ENCODE results near the gene MLF2. TPM values are rescaled to one million over a fixed set of nuclear protein-coding genes. Genes with fewer than 3 reads are reported as not detected.
A peak's percentile ranks its signal among the peaks of the same experiment; 100 is the strongest.

The MLF2 gene
- total and polyA plus RNA-seq, 10 of the 15 experiments (the other 5 are each of a cell fraction or from before 2014, with no cell fraction given): 13.5 to 222 (median 130) TPM

DNA sequence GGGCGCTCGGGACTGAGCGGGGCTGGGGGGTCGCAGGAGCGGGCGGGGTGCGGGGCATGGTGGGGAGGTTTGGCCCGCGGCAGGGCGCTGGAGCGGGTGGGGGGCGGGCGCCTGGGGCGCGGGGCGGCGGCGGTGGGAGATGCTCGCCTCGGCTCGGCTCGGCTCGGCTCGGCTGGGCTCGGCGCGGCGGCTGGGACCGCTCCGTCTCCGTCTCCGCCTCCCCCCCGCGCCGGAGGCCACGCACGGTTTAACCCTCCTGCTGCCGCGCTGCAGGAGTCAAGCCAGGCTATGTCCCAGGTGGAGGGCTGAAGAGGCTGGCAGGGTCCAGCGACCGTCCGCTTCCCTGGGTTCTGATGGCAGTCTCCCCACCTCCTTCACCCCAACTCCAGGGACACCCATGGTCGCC is 52.3 kb downstream of the MLF2 start, which contains the start of gene PIANP:
Gene PIANP (minus strand): TSS at position 170 of the 406 bp plus-strand sequence. CDS start 2,754 bp downstream, outside the sequence.
- SMC1A ChIA-PET (ENCODE audit: uncharacterized antibody, unreplicated experiment): no interaction called here
- no peak within 1 kb of the TSS for H3K27ac ChIP-seq (ENCODE audit: control insufficient read depth, insufficient read depth)
- no peaks in the 10 kb centered on the region for H3K36me3 ChIP-seq (ENCODE audit: control insufficient read depth in 2 of 2, insufficient read depth in 2 of 2, low read length in 1 of 2)
- peak in 1 of 2 experiments; percentile 6; a peak in 1 of 4 replicates for TF ChIP-seq BHLHE40 (IDR thresholded peaks at IDR 0.05; ENCODE audit: borderline replicate concordance in 1 of 2, low read depth in 2 of 2, low read length in 1 of 2)
- TF ChIP-seq STAT3 (IDR thresholded peaks at IDR 0.05; ENCODE audit: low read depth, low read length): no peak
- TF ChIP-seq NRF1 (conservative IDR thresholded peaks at IDR 0.05; ENCODE audit: low read depth, low read length): no peak
- DNase-seq (ENCODE audit: low read depth, low spot score) (no peak), ATAC-seq (no peak), FAIRE-seq (no peak)
- no peaks in the 10 kb centered on the region for H3K79me2 ChIP-seq (ENCODE audit: control insufficient read depth, insufficient read depth, low read length)
- H3K4me3 ChIP-seq: no peak within 1 kb of the TSS
- intact Hi-C loops (cut with micrococcal nuclease; ENCODE audit: unreplicated experiment) (no loop called here), in situ Hi-C loops (cut with MboI) (no loop called here)
- H3K4me1 ChIP-seq (ENCODE audit: control insufficient read depth, insufficient read depth, low read length): peaks cover 12% of the 10 kb centered on the region
- no peak within 1 kb of the TSS for H3K9ac ChIP-seq (ENCODE audit: control insufficient read depth, insufficient read depth, low read length)
- CTCF ChIA-PET: interaction anchor here (0.6 kb wide), 1 partner anchor 110 kb away, joined by 3 read pairs; no protein-coding TSS in a partner anchor
- H3K27me3 ChIP-seq (replicated peaks in 1 of 2; ENCODE audit: control insufficient read depth in 2 of 2, insufficient read depth in 2 of 2, low read length in 1 of 2): peaks cover 15 to 21% of the 10 kb centered on the region in 2 experiments
- no TSS peak for BruUV-seq (replicated peaks)
- no peaks in the 10 kb centered on the region for H3K9me3 ChIP-seq (replicated peaks; ENCODE audit: control insufficient read depth, insufficient read depth, low read length)
- RAD21 ChIA-PET (ENCODE audit: unreplicated experiment): no interaction called here
- POLR2A ChIA-PET: no interaction called here
- peak within 1 kb of the TSS; percentile 7; the same call in 1 of the 2 replicates for H2AFZ ChIP-seq (ENCODE audit: control insufficient read depth, low read depth, low read length)
- peak within 1 kb of the TSS; percentile 64 for H3K4me2 ChIP-seq (ENCODE audit: control insufficient read depth, insufficient read depth)
- H4K20me1 ChIP-seq (ENCODE audit: control insufficient read depth, insufficient read depth): no peaks in the 10 kb centered on the region
- 26% methylated on average over 10 of the region's 43 CpGs for WGBS (ENCODE audit: insufficient coverage, insufficient replicate concordance, low lambda C conversion rate, missing lambda C conversion rate)

GRCh38 chr12:6699989-6700645 is 52.8 kb downstream of the MLF2 start:
- H3K4me1 ChIP-seq (ENCODE audit: control insufficient read depth, insufficient read depth, low read length): peaks cover 12% of the 10 kb centered on the region
- peak; percentile 62 for TF ChIP-seq SUZ12 (IDR thresholded peaks at IDR 0.05; ENCODE audit: unreplicated experiment)
- TF ChIP-seq TCF12 (IDR thresholded peaks at IDR 0.05; ENCODE audit: low read depth, low read length): no peak
- intact Hi-C loops (cut with micrococcal nuclease; ENCODE audit: unreplicated experiment) (no loop called here), in situ Hi-C loops (cut with MboI) (no loop called here)
- RAD21 ChIA-PET (ENCODE audit: unreplicated experiment): no interaction called here
- no peak for FAIRE-seq
- H4K20me1 ChIP-seq (ENCODE audit: control insufficient read depth, insufficient read depth): no peaks in the 10 kb centered on the region
- CTCF ChIA-PET: interaction anchor here (0.5 to 1.2 kb wide), 2 partner anchors 130 to 134 kb away, joined by 3 read pairs; no protein-coding TSS in a partner anchor
- peaks cover 15 to 21% of the 10 kb centered on the region in 2 experiments for H3K27me3 ChIP-seq (replicated peaks in 1 of 2; ENCODE audit: control insufficient read depth in 2 of 2, insufficient read depth in 2 of 2, low read length in 1 of 2)
- no peaks in the 10 kb centered on the region for H3K36me3 ChIP-seq (ENCODE audit: control insufficient read depth in 2 of 2, insufficient read depth in 2 of 2, low read length in 1 of 2)
- H3K9ac ChIP-seq (ENCODE audit: control insufficient read depth, insufficient read depth, low read length): no peak overlapping the region
- no peaks in the 10 kb centered on the region for H3K9me3 ChIP-seq (replicated peaks; ENCODE audit: control insufficient read depth, insufficient read depth, low read length)
- SMC1A ChIA-PET (ENCODE audit: uncharacterized antibody, unreplicated experiment): no interaction called here
- POLR2A ChIA-PET: no interaction called here
- DNase-seq (ENCODE audit: low read depth, low spot score): no peak
- peak overlapping the region; percentile 64 for H3K4me2 ChIP-seq (ENCODE audit: control insufficient read depth, insufficient read depth)
- 7% methylated on average over 30 of the region's 65 CpGs for WGBS (ENCODE audit: insufficient coverage, insufficient replicate concordance, low lambda C conversion rate, missing lambda C conversion rate)
- peak overlapping the region; percentile 7; the same call in 1 of the 2 replicates for H2AFZ ChIP-seq (ENCODE audit: control insufficient read depth, low read depth, low read length)
- no peaks in the 10 kb centered on the region for H3K79me2 ChIP-seq (ENCODE audit: control insufficient read depth, insufficient read depth, low read length)
- no peak overlapping the region for H3K27ac ChIP-seq (ENCODE audit: control insufficient read depth, insufficient read depth)
- BruUV-seq (replicated peaks): no TSS peak
- H3K4me3 ChIP-seq: no peak overlapping the region
- no peak for ATAC-seq

Data from GM12878 (cell line).